Natural killer cell (primary cell): ENCODE measurements around the gene PLEKHA7. TPM values are rescaled to one million over a fixed set of nuclear protein-coding genes. Genes with fewer than 3 reads are reported as not detected.

Source experiments
- ATAC-seq, 3 donors: fragments of 150-1000 bp in 2 of 3; fragments of 200-7000 bp in 1 of 3; cut with Tn5 transposase; 1 replicate in 1 of 3; 2 replicates in 2 of 3; pipeline ENCODE4 v1.10.0; 2021; ENCODE audit warnings: mild to moderate bottlenecking in 2 of 3, moderate library complexity in 2 of 3
- DNase-seq, 2 donors: peaks; one replicate each; pipeline versions ENCODE4 v3.0.0 to v3.0.0-alpha.2; 2013 to 2021; ENCODE audit warnings: mixed read lengths in 1 of 2
- H3K27ac ChIP-seq: one replicate; pipeline ENCODE4 v1.5.1; 2013; ENCODE audit warnings: mild to moderate bottlenecking, low read length
- H3K27me3 ChIP-seq: one replicate; pipeline ENCODE4 v1.6.1; 2013; ENCODE audit warnings: low read length; ENCODE audit not compliant: control insufficient read depth, insufficient read depth
- H3K36me3 ChIP-seq: one replicate; pipeline ENCODE4 v1.6.1; 2013; ENCODE audit warnings: low read length; ENCODE audit not compliant: control insufficient read depth, insufficient read depth
- H3K4me1 ChIP-seq: one replicate; pipeline ENCODE4 v1.6.1; 2013; ENCODE audit warnings: low read length; ENCODE audit not compliant: control insufficient read depth, insufficient read depth
- H3K4me3 ChIP-seq: one replicate; pipeline ENCODE4 v1.5.1; 2013; ENCODE audit warnings: low read length
- H3K9me3 ChIP-seq: one replicate; pipeline ENCODE4 v1.6.1; 2013; ENCODE audit warnings: low read length; ENCODE audit not compliant: control insufficient read depth, insufficient read depth
- H3K27ac Mint-ChIP-seq, 2 donors: one replicate each; pipeline ENCODE4 v1.8.0; 2022; ENCODE audit warnings: mild to moderate bottlenecking in 2 of 2, mixed read lengths in 2 of 2, moderate library complexity in 1 of 2
- H3K27me3 Mint-ChIP-seq, 2 donors: one replicate each; pipeline ENCODE4 v1.8.0; 2022; ENCODE audit warnings: low read depth in 2 of 2, mixed read lengths in 2 of 2
- H3K36me3 Mint-ChIP-seq: one replicate; pipeline ENCODE4 v1.8.0; 2022; ENCODE audit warnings: mixed read lengths
- H3K4me1 Mint-ChIP-seq, 2 donors: one replicate each; pipeline ENCODE4 v1.8.0; 2022; ENCODE audit warnings: mixed read lengths in 2 of 2
- H3K4me3 Mint-ChIP-seq: one replicate; pipeline ENCODE4 v1.8.0; 2022; ENCODE audit warnings: mild to moderate bottlenecking, moderate library complexity, mixed read lengths
- H3K9me3 Mint-ChIP-seq, 2 donors: one replicate each; pipeline ENCODE4 v1.8.0; 2022; ENCODE audit warnings: mixed read lengths in 2 of 2
- WGBS: methylation state at CpG from one replicate; pipeline ENCODE4 v1.1.7; 2013; ENCODE audit warnings: missing lambda C conversion rate; ENCODE audit not compliant: insufficient coverage; 5-methylcytosine and 5-hydroxymethylcytosine counted together
- intact Hi-C: fragments of 100-400 bp; cut with micrococcal nuclease; formaldehyde crosslinking; loops from one replicate; pipeline ENCODE4 v1.14.2; 2022
- total RNA-seq, 4 donors: library from RNA; stranded (reverse); fragments of 120-200 nt in 1 of 4; gene quantifications; one replicate each; pipeline versions ENCODE4 v1.2.3 to v1.2.4, GENCODE V29; 2013 to 2022
- TF ChIP-seq, protein P1 (sequence below): fragments of 200-600 bp; IDR thresholded peaks from one replicate; pipeline ENCODE4 v1.8.0; 2022; ENCODE audit warnings: antibody characterized with exemption

The PLEKHA7 gene
- total RNA-seq, 3 donors from 2014 or later (not counting 1 experiment from before 2014, with no cell fraction given) = 1.00 to 2.5 (median 1.3) TPM

GRCh38 chr11:16989554-16989953 is 24.7 kb downstream of the PLEKHA7 start:
- 96% methylated on average over 2 of the region's 2 CpGs for WGBS
- Mint-ChIP-seq H3K4me3 (no peak overlapping the region), H3K36me3 (no peaks in the 10 kb centered on the region), H3K4me1 (peaks cover 21 to 29% of the 10 kb centered on the region in 2 donors), H3K9me3 (no peaks in the 10 kb centered on the region), H3K27ac (no peak overlapping the region), H3K27me3 (no peaks in the 10 kb centered on the region)
- Histone ChIP-seq H3K27ac (no peak overlapping the region), H3K27me3 (no peaks in the 10 kb centered on the region), H3K36me3 (no peaks in the 10 kb centered on the region), H3K4me3 (no peak overlapping the region), H3K4me1 (peaks cover 26% of the 10 kb centered on the region), H3K9me3 (no peaks in the 10 kb centered on the region)
- TF ChIP-seq, protein P1, sequence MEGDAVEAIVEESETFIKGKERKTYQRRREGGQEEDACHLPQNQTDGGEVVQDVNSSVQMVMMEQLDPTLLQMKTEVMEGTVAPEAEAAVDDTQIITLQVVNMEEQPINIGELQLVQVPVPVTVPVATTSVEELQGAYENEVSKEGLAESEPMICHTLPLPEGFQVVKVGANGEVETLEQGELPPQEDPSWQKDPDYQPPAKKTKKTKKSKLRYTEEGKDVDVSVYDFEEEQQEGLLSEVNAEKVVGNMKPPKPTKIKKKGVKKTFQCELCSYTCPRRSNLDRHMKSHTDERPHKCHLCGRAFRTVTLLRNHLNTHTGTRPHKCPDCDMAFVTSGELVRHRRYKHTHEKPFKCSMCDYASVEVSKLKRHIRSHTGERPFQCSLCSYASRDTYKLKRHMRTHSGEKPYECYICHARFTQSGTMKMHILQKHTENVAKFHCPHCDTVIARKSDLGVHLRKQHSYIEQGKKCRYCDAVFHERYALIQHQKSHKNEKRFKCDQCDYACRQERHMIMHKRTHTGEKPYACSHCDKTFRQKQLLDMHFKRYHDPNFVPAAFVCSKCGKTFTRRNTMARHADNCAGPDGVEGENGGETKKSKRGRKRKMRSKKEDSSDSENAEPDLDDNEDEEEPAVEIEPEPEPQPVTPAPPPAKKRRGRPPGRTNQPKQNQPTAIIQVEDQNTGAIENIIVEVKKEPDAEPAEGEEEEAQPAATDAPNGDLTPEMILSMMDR = no peak
- ATAC-seq (no peak), DNase-seq (no peak)
- intact Hi-C loops = no loop called here

- Mint-ChIP-seq H3K9me3 (no peaks in the 10 kb centered on the region), H3K27me3 (no peaks in the 10 kb centered on the region), H3K4me3 (peak overlapping the region; percentile 59), H3K36me3 (no peaks in the 10 kb centered on the region), H3K27ac (peak overlapping the region; percentile 9 to 76), H3K4me1 (peaks cover 21 to 29% of the 10 kb centered on the region in 2 donors)
- Histone ChIP-seq H3K27me3 (no peaks in the 10 kb centered on the region), H3K36me3 (no peaks in the 10 kb centered on the region), H3K9me3 (no peaks in the 10 kb centered on the region), H3K27ac (peak overlapping the region; percentile 71), H3K4me1 (peaks cover 26% of the 10 kb centered on the region), H3K4me3 (no peak overlapping the region)
- 93% methylated on average over 6 of the region's 6 CpGs for WGBS
- DNase-seq (no peak), ATAC-seq (no peak)
- intact Hi-C loops = no loop called here
- TF ChIP-seq, protein P1 = no peak
Observed at GRCh38 chr11:16987205-16987568, 27.0 kb downstream of the PLEKHA7 start.

GRCh38 chr11:16986434-16987204 is 27.6 kb downstream of the PLEKHA7 start:
- WGBS = 25% methylated on average over 5 of the region's 5 CpGs
- peak overlapping the region; percentile 11 for H3K4me3 ChIP-seq

More at GRCh38 chr11:16986434-16987204, 27.6 kb downstream of the PLEKHA7 start:
- H3K9me3 ChIP-seq = no peaks in the 10 kb centered on the region
- TF ChIP-seq, protein P1 = no peak
- Mint-ChIP-seq H3K4me1 (peaks cover 21 to 29% of the 10 kb centered on the region in 2 donors), H3K27ac (peak overlapping the region; percentile 75 to 88), H3K27me3 (no peaks in the 10 kb centered on the region), H3K9me3 (no peaks in the 10 kb centered on the region), H3K36me3 (no peaks in the 10 kb centered on the region), H3K4me3 (peak overlapping the region; percentile 83)
- H3K27ac ChIP-seq = peak overlapping the region; percentile 71
- peaks cover 26% of the 10 kb centered on the region for H3K4me1 ChIP-seq
- H3K36me3 ChIP-seq = no peaks in the 10 kb centered on the region
- DNase-seq (peak; percentile 52 to 73), ATAC-seq (peak; percentile 76 to 94 (median 93))
- H3K27me3 ChIP-seq = no peaks in the 10 kb centered on the region
- intact Hi-C loops = no loop called here
